Upper lobe of right lung (tissue), 1 donor: Measurements from ENCODE around the gene TMEM72. TPM values are rescaled to one million over a fixed set of nuclear protein-coding genes. Genes with fewer than 3 reads are reported as not detected.

Experiments used
- ATAC-seq: fragments of 200-7000 bp; cut with Tn5 transposase; one replicate; pipeline ENCODE4 v1.9.1; 2020; ENCODE audit warnings: mild to moderate bottlenecking, moderate library complexity
- DNase-seq: peaks from one replicate; pipeline ENCODE4 v3.0.0-alpha.2; 2020
- H3K27ac ChIP-seq: fragments of 200-600 bp; one replicate; pipeline ENCODE4 v1.8.0; 2022
- H3K27me3 ChIP-seq: fragments of 200-600 bp; one replicate; pipeline ENCODE4 v1.8.0; 2022; ENCODE audit warnings: mild to moderate bottlenecking
- H3K36me3 ChIP-seq: fragments of 200-600 bp; one replicate; pipeline ENCODE4 v1.8.0; 2022
- H3K4me1 ChIP-seq: fragments of 200-600 bp; one replicate; pipeline ENCODE4 v1.8.0; 2022
- H3K4me3 ChIP-seq: fragments of 200-600 bp; one replicate; pipeline ENCODE4 v1.8.0; 2022; ENCODE audit warnings: mild to moderate bottlenecking
- H3K9me3 ChIP-seq: fragments of 200-600 bp; one replicate; pipeline ENCODE4 v1.8.0; 2022
- CTCF ChIP-seq: fragments of 200-600 bp; IDR thresholded peaks from one replicate; pipeline ENCODE4 v1.8.0; 2022; ENCODE audit warnings: antibody characterized with exemption
- intact Hi-C: fragments of 100-400 bp; cut with DNase I; formaldehyde crosslinking; loops from one replicate; pipeline ENCODE4 v1.11.0; 2022
- total RNA-seq: library from RNA; stranded (reverse); fragmentation: NEBNext Ultra II Directional; extraction: Animal tissue kit (Norgen Biotek cat#: 25700); gene quantifications from one replicate; pipeline ENCODE4 v1.2.1, GENCODE V29; 2021
- donor health status: DM: no; HTN: yes; CAD: no; lungs with severe emphysema.

The TMEM72 gene
- total RNA-seq, 1 donor from 2014 or later: not detected

- Histone ChIP-seq H3K27ac (no peak overlapping the region), H3K4me3 (no peak overlapping the region), H3K4me1 (no peaks in the 10 kb centered on the region), H3K27me3 (no peaks in the 10 kb centered on the region), H3K36me3 (no peaks in the 10 kb centered on the region), H3K9me3 (no peaks in the 10 kb centered on the region)
- ATAC-seq (no peak), DNase-seq (no peak)
- no peak for TF ChIP-seq CTCF
- intact Hi-C loops: no loop called here
Measured at GRCh38 chr10:44883593-44884331, 27.4 kb upstream of the TMEM72 start.

DNA sequence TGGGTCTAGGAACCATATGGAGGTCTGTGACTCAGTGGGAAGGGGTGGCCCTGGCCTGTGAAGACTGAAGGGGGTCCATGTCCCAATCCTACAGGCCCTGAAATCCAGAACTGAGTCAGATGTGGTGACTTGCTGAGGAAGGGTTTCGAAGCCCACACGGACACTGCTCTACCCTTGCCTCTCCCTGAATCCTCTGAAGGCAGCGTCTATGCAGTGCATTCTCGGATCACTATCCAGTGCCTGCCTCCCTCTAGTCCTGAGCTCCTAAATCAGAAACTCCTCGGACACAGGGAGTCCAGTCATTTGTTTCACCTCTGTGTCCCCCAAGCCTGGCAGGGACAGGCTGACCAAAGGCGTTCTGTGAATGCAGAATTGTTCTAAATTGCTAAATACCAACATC is 25.4 kb upstream of the TMEM72 start:
- H3K36me3 ChIP-seq: no peaks in the 10 kb centered on the region
- no peaks in the 10 kb centered on the region for H3K9me3 ChIP-seq
- DNase-seq (no peak), ATAC-seq (no peak)
- H3K27me3 ChIP-seq: no peaks in the 10 kb centered on the region
- no peak overlapping the region for H3K4me3 ChIP-seq
- intact Hi-C loops: no loop called here
- no peaks in the 10 kb centered on the region for H3K4me1 ChIP-seq
- no peak for TF ChIP-seq CTCF
- no peak overlapping the region for H3K27ac ChIP-seq

DNA sequence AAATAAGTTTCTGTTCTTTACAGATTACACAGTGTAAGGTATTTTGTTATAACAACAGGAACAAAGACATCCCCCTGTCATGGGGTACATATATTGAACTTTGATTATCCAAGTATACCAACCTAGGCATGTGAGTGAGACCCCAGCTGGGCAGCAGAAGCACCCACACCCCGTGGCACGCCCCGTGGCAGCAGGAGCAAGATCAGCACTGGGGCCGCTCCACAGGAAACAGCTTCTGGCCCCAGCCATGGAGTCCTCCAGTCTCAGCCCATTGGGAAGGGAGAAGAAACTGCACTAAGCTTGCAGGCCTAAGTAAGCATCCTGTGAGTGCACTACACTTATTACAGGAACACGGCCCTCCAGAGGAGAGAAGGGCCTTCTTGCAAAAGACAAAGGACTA is 24.2 kb upstream of the TMEM72 start:
- Histone ChIP-seq H3K9me3 (no peaks in the 10 kb centered on the region), H3K36me3 (no peaks in the 10 kb centered on the region), H3K27ac (no peak overlapping the region), H3K4me3 (no peak overlapping the region), H3K27me3 (no peaks in the 10 kb centered on the region), H3K4me1 (no peaks in the 10 kb centered on the region)
- TF ChIP-seq CTCF: no peak
- DNase-seq: no peak
- ATAC-seq: no peak
- intact Hi-C loops: no loop called here

- DNase-seq (no peak), ATAC-seq (no peak)
- Histone ChIP-seq H3K27ac (no peak overlapping the region), H3K9me3 (no peaks in the 10 kb centered on the region), H3K36me3 (no peaks in the 10 kb centered on the region), H3K27me3 (no peaks in the 10 kb centered on the region), H3K4me3 (no peak overlapping the region), H3K4me1 (no peaks in the 10 kb centered on the region)
- TF ChIP-seq CTCF: no peak
- intact Hi-C loops: no loop called here
Measured at GRCh38 chr10:44888886-44889285, 22.3 kb upstream of the TMEM72 start.

- DNase-seq (no peak), ATAC-seq (no peak)
- Histone ChIP-seq H3K27me3 (no peaks in the 10 kb centered on the region), H3K9me3 (no peaks in the 10 kb centered on the region), H3K4me1 (no peaks in the 10 kb centered on the region), H3K27ac (no peak overlapping the region), H3K4me3 (no peak overlapping the region), H3K36me3 (no peaks in the 10 kb centered on the region)
- no peak for TF ChIP-seq CTCF
- intact Hi-C loops: no loop called here
Measured at GRCh38 chr10:44889834-44890233, 21.3 kb upstream of the TMEM72 start.
